Umbilical cord (tissue), 2 donors: ENCODE measurements around the gene FGD3. TPM values are rescaled to one million over a fixed set of nuclear protein-coding genes. Genes with fewer than 3 reads are reported as not detected.
"Not testable (repeated sequence)": the region's sequence is repeated elsewhere in the genome, so short reads cannot be mapped to it uniquely, and the experiment has no call there.

Experiments
- DNase-seq: peaks from one replicate; pipeline ENCODE4 v3.0.0-alpha.2; 2015; ENCODE audit warnings: low spot score
- total RNA-seq: library from RNA; depleted of rRNA; stranded (reverse); fragments of >200 nt; gene quantifications from one replicate; pipeline ENCODE4 v1.2.3, GENCODE V29; 2014; ENCODE audit warnings: low replicate concordance; ENCODE audit not compliant: insufficient read depth

The FGD3 gene
- total RNA-seq, 1 donor from 2014 or later = 4.8 TPM

GRCh38 chr9:93005876-93006275 lies 58.6 kb downstream of the FGD3 start:
- no peak for DNase-seq

GRCh38 chr9:93007529-93008058 lies 60.3 kb downstream of the FGD3 start:
- DNase-seq = no peak

DNA sequence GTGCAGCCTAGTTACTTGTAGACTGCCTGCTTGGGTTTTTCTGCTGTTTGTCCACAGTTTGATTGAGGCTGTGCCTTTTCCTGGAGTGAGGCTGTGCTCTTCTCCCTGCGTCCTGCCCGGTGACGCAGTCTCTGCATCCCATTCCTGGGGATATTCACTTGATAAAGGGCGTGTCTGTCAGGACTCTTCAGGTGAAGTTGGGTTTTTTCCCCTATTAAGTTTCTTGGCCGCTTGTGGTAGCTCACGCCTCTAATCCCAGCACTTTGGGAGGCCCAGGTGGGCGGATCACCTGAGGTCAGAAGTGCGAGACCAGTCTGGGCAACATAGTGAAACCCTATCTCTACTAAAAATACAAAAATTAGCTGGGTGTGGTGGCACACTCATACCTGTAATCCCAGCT lies 61.1 kb downstream of the FGD3 start:
- DNase-seq = no peak

DNA sequence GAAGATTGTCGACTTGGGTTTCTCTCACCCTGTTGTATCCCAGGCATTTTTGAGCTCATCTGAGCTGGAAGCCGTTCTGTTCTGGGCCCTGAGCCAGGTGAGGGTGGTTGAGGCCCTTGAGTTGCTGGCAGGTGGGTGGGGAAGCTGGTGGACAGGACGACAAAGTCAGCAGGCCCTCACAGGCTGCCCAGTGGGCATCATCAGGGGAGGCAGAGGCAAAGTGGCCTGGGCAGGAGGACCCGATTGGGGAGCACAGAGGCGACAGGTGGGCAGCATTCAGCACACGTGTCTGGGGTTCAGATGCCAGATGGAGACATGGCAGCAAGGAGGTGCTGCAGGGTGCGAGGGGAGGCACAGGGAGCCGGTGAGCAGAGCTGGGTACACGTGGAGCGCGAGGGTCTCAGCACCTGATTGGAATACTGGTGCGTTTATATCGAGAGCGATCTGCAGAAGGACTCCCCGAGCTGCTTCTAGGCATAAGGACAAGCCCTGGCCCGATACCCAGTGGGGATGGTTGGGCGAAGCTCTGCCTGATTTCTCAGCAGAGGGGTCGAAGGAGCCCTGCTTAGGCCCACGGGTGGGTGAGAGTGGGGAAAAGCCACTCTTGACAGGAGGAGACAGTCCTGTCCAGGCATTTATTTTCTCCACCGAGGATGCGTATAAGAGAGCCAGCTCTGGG lies 62.2 kb downstream of the FGD3 start:
- no peak for DNase-seq

DNA sequence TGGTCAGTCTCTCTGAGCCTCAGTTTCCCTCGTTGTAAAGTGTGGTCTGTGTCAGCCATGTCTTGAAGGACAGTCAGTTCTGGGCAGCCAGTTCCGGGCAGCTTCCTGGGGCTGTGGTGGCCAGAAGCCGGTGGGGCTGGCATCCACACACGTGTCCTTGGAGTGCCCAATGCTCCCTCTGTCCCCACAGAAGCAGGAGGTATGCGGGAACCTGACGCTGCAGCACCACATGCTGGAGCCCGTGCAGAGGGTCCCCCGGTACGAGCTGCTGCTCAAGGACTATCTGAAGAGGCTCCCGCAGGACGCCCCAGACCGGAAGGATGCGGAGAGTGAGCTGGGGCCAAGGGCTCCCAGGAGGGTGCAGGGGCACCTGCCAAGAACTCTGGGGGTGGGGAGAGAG lies 62.7 kb downstream of the FGD3 start:
- no peak for DNase-seq

GRCh38 chr9:93010704-93011103 lies 63.4 kb downstream of the FGD3 start:
- no peak for DNase-seq

GRCh38 chr9:93011114-93011513 lies 63.8 kb downstream of the FGD3 start:
- DNase-seq = no peak

- DNase-seq = no peak
Observed at GRCh38 chr9:93012963-93013855, 65.9 kb downstream of the FGD3 start.

- no peak for DNase-seq
Observed at GRCh38 chr9:93013856-93014582, 66.7 kb downstream of the FGD3 start.

- not testable (repeated sequence) for DNase-seq
Observed at GRCh38 chr9:93015190-93015589, 67.9 kb downstream of the FGD3 start.

DNA sequence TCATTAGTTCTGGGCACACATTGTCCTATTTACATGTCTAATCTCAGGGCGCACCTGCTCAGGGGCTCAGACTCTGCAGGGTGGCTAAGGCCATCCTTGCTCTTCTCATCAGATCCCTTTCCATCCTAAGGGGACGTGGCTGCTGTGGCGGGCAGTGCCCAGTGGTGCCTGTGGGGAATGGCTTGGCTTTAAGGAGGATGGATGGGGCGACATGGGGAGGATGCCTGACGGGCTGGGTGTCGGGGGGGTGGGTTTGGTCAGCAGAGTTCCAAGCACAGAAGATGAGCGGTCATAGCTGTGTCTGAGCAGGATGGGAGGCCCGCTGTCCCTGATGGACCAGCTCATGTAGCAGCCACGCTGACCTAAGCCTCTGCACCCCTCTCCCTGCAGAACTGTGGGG lies 70.3 kb downstream of the FGD3 start:
- no peak for DNase-seq

- no peak for DNase-seq
Observed at GRCh38 chr9:93020151-93020550, 72.8 kb downstream of the FGD3 start.

- DNase-seq = no peak
Observed at GRCh38 chr9:93020771-93021670, 73.7 kb downstream of the FGD3 start.

GRCh38 chr9:93022066-93022465 lies 74.7 kb downstream of the FGD3 start:
- no peak for DNase-seq

- no peak for DNase-seq
Observed at GRCh38 chr9:93022721-93023520, 75.6 kb downstream of the FGD3 start.

- no peak for DNase-seq
Observed at GRCh38 chr9:93023521-93023815, 76.1 kb downstream of the FGD3 start.

DNA sequence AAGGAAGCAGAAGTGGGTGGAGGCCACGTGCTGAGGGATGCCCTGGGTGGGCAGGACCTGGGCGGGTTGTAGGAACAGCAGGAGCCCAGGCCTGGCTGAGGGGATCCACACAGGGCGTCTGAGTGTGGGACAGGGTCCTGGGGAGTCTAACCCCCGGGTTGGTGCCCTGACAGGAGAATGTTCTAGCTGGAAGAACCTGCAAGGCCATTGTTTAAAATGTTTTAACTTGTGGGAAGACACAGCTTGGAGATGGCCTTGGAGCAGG lies 77.3 kb downstream of the FGD3 start:
- no peak for DNase-seq

GRCh38 chr9:93024986-93025630 lies 77.8 kb downstream of the FGD3 start:
- DNase-seq = no peak

GRCh38 chr9:93025736-93026135 lies 78.4 kb downstream of the FGD3 start:
- DNase-seq = no peak

DNA sequence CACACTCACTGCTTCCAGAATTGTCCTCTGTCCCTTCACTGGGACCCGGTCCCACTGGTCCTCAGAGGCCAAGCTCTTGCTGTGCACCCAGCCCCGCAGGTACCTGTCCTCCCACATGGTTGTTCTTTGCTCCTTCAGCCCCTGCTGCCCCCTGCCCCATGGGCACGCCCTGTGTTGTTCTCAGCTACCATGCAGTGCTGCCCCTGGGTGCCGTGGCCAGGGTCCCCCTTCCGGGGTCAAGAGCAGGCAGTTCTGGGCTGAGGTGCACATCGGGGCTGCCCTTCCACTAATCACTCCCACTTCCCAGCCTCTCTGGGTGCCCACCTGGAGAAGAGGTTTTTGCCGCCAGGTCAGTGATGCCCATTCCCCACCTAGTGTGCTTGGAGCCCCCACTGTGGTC lies 79.3 kb downstream of the FGD3 start:
- DNase-seq = no peak
